ENCODE measurements around the gene SYT14.
"Not testable (repeated sequence)": the region's sequence is repeated elsewhere in the genome, so short reads cannot be mapped to it uniquely, and the experiment has no call there.

The SYT14 gene

GRCh38 chr1:210123924-210124589, 186.0 kb downstream of the SYT14 start:
- FAIRE-seq: peak; percentile 45

DNA sequence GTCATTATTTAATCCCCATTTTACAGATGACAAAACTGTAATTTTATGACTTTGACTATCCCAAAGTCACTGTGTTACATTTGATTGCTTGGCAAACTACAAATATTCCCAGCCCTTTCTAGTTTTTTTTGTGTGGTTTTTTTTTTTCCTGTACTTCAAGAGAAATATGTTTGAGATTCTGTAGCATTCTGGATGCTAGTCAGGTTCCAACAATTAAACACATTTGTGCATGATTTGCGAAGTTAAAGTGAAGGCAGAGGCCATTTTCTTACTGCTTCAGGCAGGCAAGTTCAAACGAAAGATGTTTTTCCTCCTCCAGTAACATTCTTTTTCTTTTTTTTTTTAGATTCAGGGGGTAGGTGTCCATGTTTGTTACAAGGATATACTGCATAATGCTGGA, 186.7 kb downstream of the SYT14 start:
- FAIRE-seq: no peak

GRCh38 chr1:210125143-210125542, 187.1 kb downstream of the SYT14 start:
- FAIRE-seq: no peak

DNA sequence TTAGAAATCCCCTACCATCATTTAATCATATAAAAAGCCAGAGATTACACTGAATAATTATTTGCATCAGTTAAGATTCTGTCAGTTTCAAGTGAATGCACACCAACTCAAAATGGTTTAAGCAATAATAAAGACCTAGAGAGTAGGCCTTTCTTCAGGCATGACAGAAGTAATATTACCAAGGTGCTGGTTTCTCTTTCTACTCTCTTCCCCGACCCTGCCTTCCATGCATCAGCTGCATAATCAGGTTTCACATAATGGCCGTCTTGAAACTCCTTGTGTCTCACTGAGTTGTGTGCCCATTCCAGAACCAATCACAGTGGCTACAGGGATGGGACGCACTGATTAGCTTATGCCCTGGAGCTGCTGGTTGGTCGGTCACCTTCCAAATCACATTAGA, 191.1 kb downstream of the SYT14 start:
- no peak for FAIRE-seq

GRCh38 chr1:210129759-210130158, 191.7 kb downstream of the SYT14 start:
- no peak for FAIRE-seq

DNA sequence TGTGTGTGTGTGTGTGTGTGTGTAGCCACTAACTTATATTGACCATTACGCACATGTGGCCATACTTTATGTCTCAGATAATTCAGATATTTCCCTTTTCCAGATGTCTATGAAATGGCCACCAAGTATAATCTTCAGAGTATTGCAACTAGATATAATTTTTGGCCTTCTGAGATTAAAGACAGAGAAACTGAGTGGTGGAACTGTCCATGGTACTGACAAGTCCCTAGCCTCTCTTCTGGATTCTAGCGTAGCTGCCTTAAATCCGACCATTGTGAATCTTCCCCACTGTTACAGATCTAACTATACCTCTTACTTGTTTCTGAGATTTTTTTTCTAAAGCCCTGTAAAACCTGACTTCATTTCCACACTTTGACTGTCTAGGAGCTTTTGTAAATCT, 194.6 kb downstream of the SYT14 start:
- FAIRE-seq: no peak

DNA sequence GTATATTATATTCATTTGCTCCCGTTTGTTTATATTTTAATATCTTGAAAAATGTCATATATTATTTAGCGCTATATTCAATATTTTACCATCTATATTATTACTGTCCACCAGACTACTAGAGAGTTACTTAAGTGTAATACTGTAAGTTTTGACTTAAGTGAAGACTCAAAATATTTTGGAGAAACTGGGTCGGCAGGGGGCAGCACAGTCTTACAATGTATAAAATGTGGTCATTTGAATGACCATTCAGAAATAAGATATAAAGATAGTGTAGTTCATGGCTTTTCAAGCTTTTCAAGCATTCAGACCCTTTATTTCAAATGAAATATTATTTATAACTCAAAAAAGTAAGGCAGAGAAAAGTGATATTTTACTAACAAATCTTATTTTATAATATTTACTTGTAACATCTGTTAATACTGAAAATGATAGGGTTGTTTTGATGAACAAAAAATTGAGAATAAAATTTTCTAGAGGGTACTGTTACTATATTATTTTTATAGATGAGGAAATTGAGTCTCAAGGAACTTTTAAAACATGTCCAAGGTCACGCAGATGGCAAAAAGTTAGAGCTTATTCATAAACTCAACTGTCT, 205.5 kb downstream of the SYT14 start:
- FAIRE-seq: peak; percentile 96

DNA sequence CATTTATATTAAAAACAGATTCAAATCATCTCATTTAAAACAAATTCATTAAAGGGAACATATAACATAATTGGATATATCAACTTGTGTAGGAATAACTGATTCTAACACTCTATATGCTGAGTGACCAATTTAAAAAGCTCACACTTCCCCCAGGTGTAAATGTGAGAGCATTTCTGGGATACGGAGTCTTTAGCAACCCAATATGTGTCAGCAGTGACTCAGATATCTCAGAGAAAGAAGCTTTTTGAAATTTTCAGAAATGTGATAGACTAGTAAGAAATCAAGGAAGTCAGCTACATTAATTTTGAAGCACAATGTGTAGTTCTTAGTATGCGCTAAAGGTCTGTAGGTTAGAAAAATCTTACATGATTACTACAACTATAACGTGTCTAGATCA, 206.7 kb downstream of the SYT14 start:
- FAIRE-seq: no peak

GRCh38 chr1:210151052-210151672, 213.1 kb downstream of the SYT14 start:
- no peak for FAIRE-seq

DNA sequence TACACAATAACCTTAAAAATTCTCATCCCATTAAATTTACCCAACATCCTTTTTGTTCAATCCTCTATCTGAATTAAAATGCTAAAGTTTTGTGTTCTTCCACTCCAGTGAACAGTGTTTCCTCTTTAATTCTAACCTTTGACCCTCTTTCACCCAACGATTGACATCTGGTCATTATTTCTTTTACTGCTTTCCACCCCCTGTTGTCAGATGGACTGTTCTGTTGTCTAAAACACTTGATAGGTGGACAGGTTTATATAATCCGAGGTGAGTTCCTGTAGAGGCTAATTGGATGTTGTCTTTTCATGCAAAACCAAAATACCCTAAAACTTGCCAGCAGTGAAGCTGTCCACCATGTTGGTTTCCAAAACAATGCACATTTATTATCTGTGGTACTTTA, 221.2 kb downstream of the SYT14 start:
- no peak for FAIRE-seq

DNA sequence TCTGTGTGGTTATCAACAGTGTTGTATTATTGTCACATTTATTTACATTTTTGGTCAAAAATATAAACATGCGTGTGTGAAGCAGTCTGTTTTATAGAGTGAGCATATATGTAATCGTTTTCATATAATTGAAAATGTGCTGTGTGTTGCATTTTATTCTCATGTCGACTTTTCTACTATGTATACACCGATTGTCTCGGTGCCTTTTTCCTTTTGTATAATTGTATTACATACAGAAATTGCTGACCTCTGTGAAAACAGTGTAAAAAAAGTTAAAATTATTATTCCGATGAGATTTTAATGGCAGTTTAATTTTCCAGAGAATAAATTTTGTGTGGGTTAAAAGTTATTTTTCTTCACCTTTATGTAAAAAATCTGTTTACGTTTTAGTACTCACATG, 232.2 kb downstream of the SYT14 start:
- FAIRE-seq: no peak

- FAIRE-seq: no peak
Observed at GRCh38 chr1:210174133-210174532, 236.1 kb downstream of the SYT14 start.

DNA sequence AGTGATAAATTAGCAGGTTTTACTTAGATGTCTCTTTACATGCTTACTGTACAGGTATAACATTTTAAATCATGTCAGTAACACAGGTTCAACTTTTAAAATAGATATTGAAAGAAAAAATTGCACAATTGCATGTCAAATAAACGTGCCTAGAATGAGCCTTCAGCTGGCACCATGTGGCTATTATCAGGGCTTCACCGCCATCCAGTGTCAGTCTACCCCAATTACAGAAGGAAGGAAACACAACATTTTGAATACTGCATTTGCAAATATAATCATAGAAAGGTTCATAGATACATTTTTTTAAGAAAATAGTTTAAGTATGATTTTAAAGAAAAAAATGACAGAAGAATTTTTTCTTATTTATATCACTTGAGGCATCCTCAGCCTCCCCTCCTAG, 247.0 kb downstream of the SYT14 start:
- FAIRE-seq: no peak

DNA sequence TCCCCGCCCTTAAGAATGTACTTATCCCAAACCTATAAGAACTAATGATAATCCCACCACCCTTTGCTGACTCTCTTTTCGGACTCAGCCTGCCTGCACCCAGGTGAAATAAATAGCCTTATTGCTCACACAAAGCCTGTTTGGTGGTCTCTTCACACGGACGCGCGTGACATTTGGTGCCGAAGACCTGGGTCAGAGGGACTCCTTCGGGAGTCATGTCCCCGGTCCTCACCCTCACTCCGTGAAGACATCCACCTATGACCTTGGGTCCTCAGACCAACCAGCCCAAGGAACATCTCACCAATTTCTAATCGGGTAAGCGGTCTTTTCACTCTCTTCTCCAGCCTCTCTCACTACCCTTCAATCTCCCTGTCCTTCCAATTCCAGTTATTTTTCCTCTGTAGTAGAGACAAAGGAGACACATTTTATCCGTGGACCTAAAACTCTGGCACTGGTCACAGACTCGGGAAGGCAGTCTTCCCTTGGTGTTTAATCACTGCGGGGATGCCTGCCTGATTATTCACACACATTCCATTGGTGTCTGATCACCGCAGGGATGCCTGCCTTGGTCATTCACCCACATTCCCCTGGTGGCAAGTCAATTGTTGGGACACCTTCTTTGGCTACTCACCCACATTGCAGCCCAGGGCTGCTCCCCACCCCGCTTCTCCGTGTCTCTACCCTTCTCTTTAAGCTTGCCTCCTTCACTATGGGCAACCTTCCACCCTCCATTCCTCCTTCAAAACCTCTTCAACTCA, 250.0 kb downstream of the SYT14 start:
- not testable (repeated sequence) for FAIRE-seq

DNA sequence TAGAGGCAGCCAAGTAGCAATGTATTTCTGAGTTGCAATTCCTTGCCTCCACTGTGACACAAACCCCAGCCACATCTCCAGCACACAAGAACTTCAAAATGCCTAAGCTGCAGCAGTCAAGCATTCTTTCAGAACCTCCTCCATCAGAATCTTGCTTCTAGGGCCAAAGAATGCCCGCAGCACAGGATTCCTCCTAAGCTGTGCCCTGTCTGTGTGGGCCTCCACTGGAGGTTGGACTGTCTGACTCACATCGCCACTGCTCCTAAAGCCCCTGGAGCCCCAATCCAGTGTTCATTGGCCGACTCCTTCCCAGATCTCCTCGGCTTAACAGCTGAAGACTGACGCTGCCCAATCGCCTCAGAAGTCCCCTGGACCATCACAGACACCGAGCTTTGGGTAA, 251.4 kb downstream of the SYT14 start:
- no peak for FAIRE-seq

DNA sequence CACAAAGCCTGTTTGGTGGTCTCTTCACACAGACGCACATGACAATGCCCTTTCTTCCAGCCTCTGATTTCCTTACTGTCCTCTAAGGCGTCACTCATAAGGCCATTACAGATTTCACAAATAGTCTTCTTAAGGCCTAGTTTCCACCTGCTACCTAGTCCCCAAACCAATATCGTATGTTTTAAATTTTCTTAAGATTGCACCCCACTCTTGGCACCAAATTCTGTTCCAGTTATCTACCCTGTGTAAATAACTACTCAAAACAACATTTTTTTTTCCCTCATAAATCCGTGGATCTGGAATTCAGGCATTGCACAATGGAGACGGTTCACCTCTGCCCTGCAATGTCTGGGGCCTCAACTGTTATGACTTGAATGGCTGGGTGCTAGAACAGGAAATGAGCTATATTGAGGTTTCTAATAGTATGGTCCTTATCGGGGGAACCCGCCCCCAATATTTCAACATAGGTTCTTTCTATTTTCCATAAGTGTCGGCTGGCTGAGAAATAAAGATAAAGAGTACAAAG, 257.7 kb downstream of the SYT14 start:
- FAIRE-seq: no peak

DNA sequence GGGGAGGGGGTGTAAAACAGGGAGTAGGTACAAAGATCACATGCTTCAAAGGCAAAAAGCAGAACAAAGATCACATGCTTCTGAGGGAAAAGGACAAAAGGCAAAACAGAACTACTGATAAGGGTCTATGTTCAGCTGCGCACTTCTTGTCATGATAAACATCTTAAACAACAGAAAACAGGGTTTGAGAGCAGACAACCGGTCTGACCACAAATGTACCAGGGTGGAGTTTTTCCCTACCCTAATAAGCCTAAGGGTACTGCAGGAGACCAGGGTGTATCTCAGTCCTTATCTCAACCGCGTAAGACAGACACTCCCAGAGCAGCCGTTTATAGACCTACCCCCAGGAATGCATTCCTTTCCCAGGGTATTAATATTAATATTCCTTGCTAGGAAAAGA, 258.2 kb downstream of the SYT14 start:
- not testable (repeated sequence) for FAIRE-seq

GRCh38 chr1:210198840-210199239, 260.8 kb downstream of the SYT14 start:
- FAIRE-seq: no peak

DNA sequence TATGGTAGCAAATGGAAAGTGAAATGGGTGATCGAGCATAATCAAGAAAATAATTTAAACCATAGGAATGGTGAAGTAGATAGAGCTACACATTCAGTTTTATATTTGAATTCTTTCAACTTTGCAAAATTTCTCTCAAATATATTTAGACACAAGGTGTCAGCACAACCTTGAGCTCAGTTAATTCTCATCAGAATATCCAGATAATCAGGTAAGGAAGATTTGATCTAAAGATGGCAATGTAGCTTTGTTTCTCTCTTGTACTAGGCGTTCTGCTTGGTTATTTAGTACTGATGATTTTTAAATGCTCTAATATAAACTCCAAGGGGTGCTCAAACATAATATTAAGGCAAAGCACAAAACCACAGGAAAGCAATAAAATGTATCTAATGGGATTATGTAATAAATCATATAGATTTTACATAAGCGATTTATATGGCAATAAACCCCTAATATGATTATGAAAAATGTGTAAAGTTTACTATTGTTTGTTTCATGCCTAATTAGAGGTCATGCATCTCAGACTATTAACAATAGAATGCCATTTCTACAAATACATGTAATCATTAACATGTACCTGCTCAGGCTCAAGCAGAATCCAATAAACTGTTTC, 262.2 kb downstream of the SYT14 start:
- FAIRE-seq: peak; percentile 83

- no peak for FAIRE-seq
Observed at GRCh38 chr1:210201681-210202080, 263.7 kb downstream of the SYT14 start.

- no peak for FAIRE-seq
Observed at GRCh38 chr1:210207597-210208450, 269.8 kb downstream of the SYT14 start.

DNA sequence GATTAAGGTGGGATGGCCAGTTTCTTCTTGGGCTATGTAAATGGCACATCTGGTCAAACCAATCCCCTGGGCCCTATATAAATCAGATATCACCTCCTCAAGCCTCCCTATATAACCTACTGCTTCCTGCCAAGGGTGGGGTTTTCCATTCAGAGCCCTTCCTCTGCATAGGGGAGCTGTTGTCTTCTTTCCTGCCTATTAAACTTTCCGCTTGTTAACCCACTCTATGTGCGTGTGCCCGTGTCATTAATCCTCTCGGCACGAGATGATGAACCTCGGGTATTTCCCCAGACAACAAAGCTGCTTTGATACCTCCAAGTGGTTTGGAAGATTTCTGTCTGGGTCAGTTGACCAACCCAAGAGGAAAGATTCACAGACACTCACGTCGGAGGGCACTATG, 275.3 kb downstream of the SYT14 start:
- no peak for FAIRE-seq
